HepG2 (cell line): ENCODE results near the gene BROX. TPM values are rescaled to one million over a fixed set of nuclear protein-coding genes. Genes with fewer than 3 reads are reported as not detected.

Experiments used
- ATAC-seq: fragments of 200-7000 bp; cut with Tn5 transposase; 3 replicates; pipeline ENCODE4 v1.9.1; 2020; ENCODE audit warnings: mild to moderate bottlenecking, moderate library complexity
- BruUV-seq: library from RNA; stranded (reverse); fragments of 400-500 nt; replicated peaks from 2 replicates; lab custom pipeline; 2021; lab: Mats Ljungman, UMichigan
- CTCF ChIA-PET: fragments of 300-600 bp; formaldehyde crosslinking; extraction: SDS; loops from one replicate; lab custom pipeline; 2021; ENCODE audit warnings: low total read pairs, inconsistent platforms, low intra/inter-chr PET ratio; lab: Yijun Ruan, JAX
- POLR2A ChIA-PET: fragments of 350-600 bp; sonication (Branson Sonifier 250); formaldehyde crosslinking; loops from one replicate; lab custom pipeline; 2020; ENCODE audit warnings: antibody characterized with exemption, inconsistent platforms; lab: Yijun Ruan, JAX
- DNase-seq: peaks from one replicate; pipeline ENCODE4 v3.0.0-alpha.2; 2015; ENCODE audit warnings: low spot score
- FAIRE-seq: peaks from 3 replicates; lab custom pipeline; 2011; peaks lifted over from hg19 to GRCh38; lab: Jason Lieb, UNC
- H2AFZ ChIP-seq: one replicate; pipeline ENCODE4 v1.6.1; 2011; ENCODE audit warnings: low read length, inconsistent platforms
- H3K27ac ChIP-seq: fragments of 300-600 bp; 3 replicates; pipeline ENCODE4 v1.8.0; 2011; ENCODE audit warnings: mixed run types, mild to moderate bottlenecking, mixed read lengths, low read length, inconsistent platforms; ENCODE audit not compliant: insufficient read depth; ENCODE audit errors: extremely low read length
- H3K27me3 ChIP-seq, 2 experiments: fragments of 200-600 bp in 1 of 2; 2 replicates in 1 of 2; 3 replicates in 1 of 2; pipeline versions ENCODE4 v1.6.0 to v1.8.0; 2011; ENCODE audit warnings: low read length in 2 of 2, mild to moderate bottlenecking in 2 of 2, moderate library complexity in 2 of 2, inconsistent platforms in 1 of 2; ENCODE audit not compliant: insufficient read depth in 2 of 2, control insufficient read depth in 1 of 2
- H3K36me3 ChIP-seq, 2 experiments: fragments of 200-600 bp in 1 of 2; replicated peaks in 1 of 2; 2 replicates in 1 of 2; 3 replicates in 1 of 2; pipeline versions ENCODE4 v1.5.1 to v1.8.0; 2011; ENCODE audit warnings: low read length in 2 of 2, inconsistent platforms in 1 of 2; ENCODE audit not compliant: insufficient read depth in 2 of 2, control insufficient read depth in 1 of 2
- H3K4me1 ChIP-seq: 2 replicates; pipeline ENCODE4 v1.5.1; 2012; ENCODE audit warnings: low read length, inconsistent platforms; ENCODE audit not compliant: insufficient read depth
- H3K4me2 ChIP-seq: 2 replicates; pipeline ENCODE4 v1.6.0; 2011; ENCODE audit warnings: low read depth, low read length, inconsistent platforms
- H3K4me3 ChIP-seq, 3 experiments: fragments of 200-600 bp in 1 of 3; sonication (generic), shearing (Covaris generic) in 1 of 3; replicated peaks in 1 of 3; 2 replicates each; pipeline ENCODE4 v1.5.1; 2011 to 2016; ENCODE audit warnings: low read length in 3 of 3, inconsistent platforms in 2 of 3, low read depth in 2 of 3, mild to moderate bottlenecking in 2 of 3, control low read depth in 1 of 3, mixed read lengths in 1 of 3; ENCODE audit not compliant: insufficient read depth in 1 of 3
- H3K79me2 ChIP-seq: one replicate; pipeline ENCODE4 v1.6.1; 2011; ENCODE audit warnings: low read length, inconsistent platforms; ENCODE audit not compliant: insufficient read depth
- H3K9ac ChIP-seq: 2 replicates; pipeline ENCODE4 v1.6.0; 2011; ENCODE audit warnings: mild to moderate bottlenecking, low read depth, low read length, inconsistent platforms; ENCODE audit not compliant: insufficient read depth
- H3K9me3 ChIP-seq: 2 replicates; pipeline ENCODE4 v1.5.1; 2012; ENCODE audit warnings: mild to moderate bottlenecking, low read length
- H4K20me1 ChIP-seq: 2 replicates; pipeline ENCODE4 v1.6.0; 2011; ENCODE audit warnings: inconsistent platforms, mild to moderate bottlenecking, low read length, moderate library complexity; ENCODE audit not compliant: insufficient read depth
- ARID2 ChIP-seq: sonication (generic); formaldehyde crosslinking; IDR thresholded peaks from 2 replicates; pipeline ENCODE4 v1.8.1; 2022; ENCODE audit warnings: mild to moderate bottlenecking, missing genetic modification reagents, borderline replicate concordance
- BRCA1 ChIP-seq: sonication (generic); formaldehyde crosslinking; IDR thresholded peaks from 2 replicates; pipeline ENCODE4 v1.4.0; 2020; ENCODE audit warnings: missing genetic modification reagents
- CEBPB ChIP-seq: IDR thresholded peaks from 2 replicates; pipeline ENCODE4 v1.6.1; 2011; ENCODE audit warnings: low read depth, low read length, improper control_type of control experiment, borderline replicate concordance
- CERS6 ChIP-seq: sonication (generic); formaldehyde crosslinking; IDR thresholded peaks from 2 replicates; pipeline ENCODE4 v1.5.0; 2020; ENCODE audit warnings: missing genetic modification reagents
- HBP1 ChIP-seq: IDR thresholded peaks from 2 replicates; pipeline ENCODE4 v1.6.1; 2016; ENCODE audit warnings: low read depth, control low read depth
- HNRNPK ChIP-seq: fragments of 200-400 bp; formaldehyde crosslinking; IDR thresholded peaks from 2 replicates; pipeline ENCODE4 v1.6.1; 2018; ENCODE audit warnings: low read length, low read depth, moderate library complexity, mild to moderate bottlenecking; ENCODE audit not compliant: poor library complexity, severe bottlenecking
- MAX ChIP-seq: IDR thresholded peaks from 2 replicates; pipeline ENCODE4 v1.6.1; 2012; ENCODE audit warnings: inconsistent platforms
- MTERF4 ChIP-seq: sonication (generic); formaldehyde crosslinking; IDR thresholded peaks from 2 replicates; pipeline ENCODE4 v1.8.0; 2023; ENCODE audit warnings: mild to moderate bottlenecking, missing genetic modification reagents
- MTF1 ChIP-seq: sonication (generic); formaldehyde crosslinking; IDR thresholded peaks from 2 replicates; pipeline ENCODE4 v1.5.0; 2020; ENCODE audit warnings: missing genetic modification reagents
- MYPOP ChIP-seq: sonication (generic); formaldehyde crosslinking; IDR thresholded peaks from 2 replicates; pipeline ENCODE4 v1.8.1; 2023; ENCODE audit warnings: mild to moderate bottlenecking, moderate library complexity, missing genetic modification reagents
- NCOA5 ChIP-seq: sonication (generic); formaldehyde crosslinking; IDR thresholded peaks from 2 replicates; pipeline ENCODE4 v1.4.0; 2020; ENCODE audit warnings: missing genetic modification reagents
- NFIB ChIP-seq: sonication (generic); formaldehyde crosslinking; IDR thresholded peaks from 2 replicates; pipeline ENCODE4 v1.9.0; 2021; ENCODE audit warnings: missing genetic modification reagents, mild to moderate bottlenecking, borderline replicate concordance
- ZFP41 ChIP-seq: sonication (generic); formaldehyde crosslinking; IDR thresholded peaks from 2 replicates; pipeline ENCODE4 v1.4.0; 2020; ENCODE audit warnings: mild to moderate bottlenecking, missing genetic modification reagents, borderline replicate concordance
- ZIK1 ChIP-seq: sonication (generic); formaldehyde crosslinking; IDR thresholded peaks from 2 replicates; pipeline ENCODE4 v1.5.0; 2020; ENCODE audit warnings: mild to moderate bottlenecking, low read depth, missing genetic modification reagents, borderline replicate concordance
- ZSCAN5A ChIP-seq: sonication (generic); formaldehyde crosslinking; IDR thresholded peaks from 2 replicates; pipeline ENCODE4 v1.8.0; 2022; ENCODE audit warnings: mild to moderate bottlenecking, missing genetic modification reagents, borderline replicate concordance
- WGBS: methylation state at CpG from one replicate; pipeline ENCODE4 v1.1.6; 2017; ENCODE audit warnings: low lambda C conversion rate; 5-methylcytosine and 5-hydroxymethylcytosine counted together
- in situ Hi-C: cut with HindIII; loops from 2 replicates; pipeline ENCODE4 v1.10.0; 2017; ENCODE audit warnings: low pct_unique_long_range_greater_than_20kb; ENCODE audit not compliant: extremely low pct_ligation_motif_present
- intact Hi-C: fragments of 100-400 bp; cut with micrococcal nuclease; formaldehyde crosslinking; loops from one replicate; pipeline ENCODE4 v1.10.0; 2022; ENCODE audit not compliant: unreplicated experiment
- polyA plus RNA-seq, 8 experiments: library from polyadenylated mRNA; depleted of rRNA in 3 of 8; stranded (reverse) in 7 of 8; unstranded in 1 of 8; fragments of >200 nt; fragmentation: Illumina TruSeq in 4 of 8; extraction: Trizol in 4 of 8; gene quantifications; 2 replicates each; pipeline versions ENCODE4 v1.2.1 to v1.2.3, GENCODE V29; 2011 to 2016; ENCODE audit warnings: low read depth in 4 of 8, missing spikeins in 1 of 8, mixed read lengths in 1 of 8; ENCODE audit not compliant: insufficient read depth in 1 of 8
- total RNA-seq, 5 experiments: library from RNA; depleted of rRNA; stranded (reverse); fragments of >200 nt; fragmentation: Illumina TruSeq; extraction: Trizol; gene quantifications; 2 replicates each; pipeline ENCODE4 v1.2.3, GENCODE V29; 2016; ENCODE audit warnings: low read depth in 1 of 5

The BROX gene
- total and polyA plus RNA-seq, 2 of the 13 experiments (the other 11 are each of a cell fraction or from before 2014, with no cell fraction given): 4.4 to 33.2 TPM

- in situ Hi-C loops: no loop called here
- POLR2A ChIA-PET: no interaction called here
- H3K4me2 ChIP-seq: no peak overlapping the region
Measured at GRCh38 chr1:222696741-222697140, 15.6 kb upstream of the BROX start.

More at GRCh38 chr1:222696741-222697140, 15.6 kb upstream of the BROX start:
- Histone ChIP-seq H2AFZ (no peak overlapping the region), H3K79me2 (peaks cover 2% of the 10 kb centered on the region), H3K27me3 (no peaks in the 10 kb centered on the region), H3K4me1 (no peaks in the 10 kb centered on the region), H3K36me3 (peaks cover 0 to 16% of the 10 kb centered on the region in 2 experiments; a peak in 1 of 5 replicates), H3K27ac (no peak overlapping the region), H4K20me1 (no peaks in the 10 kb centered on the region), H3K4me3 (no peak overlapping the region), H3K9me3 (no peaks in the 10 kb centered on the region), H3K9ac (no peak overlapping the region)
- TF ChIP-seq CERS6 (no peak), NCOA5 (CRISPR knock-in tag) (no peak), ZSCAN5A (CRISPR knock-in tag) (no peak), NFIB (CRISPR knock-in tag) (no peak), MAX (no peak), HNRNPK (no peak), ARID2 (no peak), MTF1 (CRISPR knock-in tag) (no peak), CEBPB (no peak), ZIK1 (CRISPR knock-in tag) (no peak), MTERF4 (CRISPR knock-in tag) (no peak), BRCA1 (CRISPR knock-in tag) (no peak), HBP1 (CRISPR knock-in tag) (no peak), ZFP41 (CRISPR knock-in tag) (no peak), MYPOP (CRISPR knock-in tag) (no peak)
- CTCF ChIA-PET: no interaction called here
- intact Hi-C loops: no loop called here
- FAIRE-seq (no peak), ATAC-seq (no peak), DNase-seq (no peak)
- no TSS peak for BruUV-seq
- WGBS: over 99% methylated on average over 8 of the region's 8 CpGs
